Measurements from ENCODE around the gene SNX22.

SNX22 gene

GRCh38 chr15:64146885-64147681, 4.4 kb upstream of the SNX22 start (continued):
- TF ChIP-seq ZNF362 (tag by site-specific recombination; IDR thresholded peaks at IDR 0.05) = no peak
- no peak for TF ChIP-seq KLF1 (tag by site-specific recombination; IDR thresholded peaks at IDR 0.05)
- no peak for TF ChIP-seq ELK4 (IDR thresholded peaks at IDR 0.05; ENCODE audit: borderline replicate concordance, low read depth, low read length)
- no peak for TF ChIP-seq ZNF645 (tag by site-specific recombination; IDR thresholded peaks at IDR 0.05)
- TF ChIP-seq FEZF1 (tag by site-specific recombination; IDR thresholded peaks at IDR 0.05) = 0 out of 2 replicates have a peak, but pooled peaks have one; percentile 11
- no peak for TF ChIP-seq ZNF174 (tag by site-specific recombination; IDR thresholded peaks at IDR 0.05)
- no peak for TF ChIP-seq ZNF433 (tag by site-specific recombination; IDR thresholded peaks at IDR 0.05; ENCODE audit: low read depth)
- no peak for TF ChIP-seq ZNF132 (tag by site-specific recombination; IDR thresholded peaks at IDR 0.05; ENCODE audit: borderline replicate concordance)
- TF ChIP-seq ZNF112 (tag by site-specific recombination; IDR thresholded peaks at IDR 0.05) = no peak
- TF ChIP-seq ZBTB10 (tag by site-specific recombination; IDR thresholded peaks at IDR 0.05) = no peak
- TF ChIP-seq ZNF785 (tag by site-specific recombination; IDR thresholded peaks at IDR 0.05) = no peak
- no peak for TF ChIP-seq ZNF274 (IDR thresholded peaks at IDR 0.05; ENCODE audit: low read length)
- no peak for TF ChIP-seq ZNF274 (tag by site-specific recombination; IDR thresholded peaks at IDR 0.05; ENCODE audit: borderline replicate concordance)
- no peak for TF ChIP-seq ZNF311 (tag by site-specific recombination; IDR thresholded peaks at IDR 0.05; ENCODE audit: borderline replicate concordance)
- no peak for TF ChIP-seq YY1 (tag by site-specific recombination; IDR thresholded peaks at IDR 0.05)
- TF ChIP-seq ZBTB44 (tag by site-specific recombination; IDR thresholded peaks at IDR 0.05) = no peak
- TF ChIP-seq ZBTB21 (tag by site-specific recombination; IDR thresholded peaks at IDR 0.05) = no peak
- TF ChIP-seq ZNF114 (tag by site-specific recombination; IDR thresholded peaks at IDR 0.05) = no peak
- no peak for TF ChIP-seq ZNF23 (tag by site-specific recombination; IDR thresholded peaks at IDR 0.05; ENCODE audit: borderline replicate concordance)
- no peak for TF ChIP-seq ZNF629 (tag by site-specific recombination; IDR thresholded peaks at IDR 0.05)
- 0 out of 2 replicates have a peak, but pooled peaks have one; percentile 5 for TF ChIP-seq ZNF19 (tag by site-specific recombination; IDR thresholded peaks at IDR 0.05; ENCODE audit: low read depth)
- TF ChIP-seq ZFP37 (tag by site-specific recombination; IDR thresholded peaks at IDR 0.05) = no peak
- TF ChIP-seq ZNF692 (tag by site-specific recombination; IDR thresholded peaks at IDR 0.05) = peak; percentile 65; the same call in 1 of the 2 replicates
- no peak for TF ChIP-seq INSM2 (tag by site-specific recombination; IDR thresholded peaks at IDR 0.05)
- no peak for TF ChIP-seq ZNF324 (tag by site-specific recombination; IDR thresholded peaks at IDR 0.05)
- TF ChIP-seq HOXD13 (CRISPR knock-in tag; IDR thresholded peaks at IDR 0.05; ENCODE audit: borderline replicate concordance) = no peak
- TF ChIP-seq ZNF292 (tag by site-specific recombination; IDR thresholded peaks at IDR 0.05; ENCODE audit: borderline replicate concordance, low read depth) = no peak
